IMR-90 (cell line): ENCODE data around the gene ALB. TPM values are rescaled to one million over a fixed set of nuclear protein-coding genes. Genes with fewer than 3 reads are reported as not detected.

Experiments used
- ATAC-seq: fragments of 200-7000 bp; cut with Tn5 transposase; 2 replicates; pipeline ENCODE4 v1.9.1; 2020; ENCODE audit warnings: low read depth, mild to moderate bottlenecking, moderate library complexity
- BruUV-seq: library from RNA; stranded (reverse); fragments of 400-500 nt; replicated peaks from 2 replicates; lab custom pipeline; 2021; lab: Mats Ljungman, UMichigan
- CTCF ChIA-PET: fragments of 300-600 bp; formaldehyde crosslinking; extraction: SDS; loops from one replicate; lab custom pipeline; 2021; ENCODE audit warnings: antibody characterized with exemption; lab: Yijun Ruan, JAX
- POLR2A ChIA-PET: fragments of 300-600 bp; sonication (Branson Sonifier 250); formaldehyde crosslinking; loops from one replicate; lab custom pipeline; 2022; ENCODE audit warnings: antibody characterized with exemption; ENCODE audit not compliant: unreplicated experiment; lab: Charles Lee
- DNase-seq: peaks from one replicate; pipeline ENCODE4 v3.0.0; 2013
- H2AFZ ChIP-seq: replicated peaks from 2 replicates; pipeline ENCODE3; 2013; ENCODE audit warnings: low read length, mild to moderate bottlenecking; ENCODE audit not compliant: poor library complexity
- H2AK5ac ChIP-seq: 2 replicates; pipeline ENCODE4 v1.6.1; 2013; ENCODE audit warnings: low read depth, low read length, inconsistent platforms
- H2AK9ac ChIP-seq: replicated peaks from 2 replicates; pipeline ENCODE3; 2013; ENCODE audit warnings: mild to moderate bottlenecking, low read depth, low read length, moderate library complexity; ENCODE audit not compliant: poor library complexity
- H2BK120ac ChIP-seq: 2 replicates; pipeline ENCODE4 v1.6.1; 2013; ENCODE audit warnings: low read depth, low read length, inconsistent platforms
- H2BK15ac ChIP-seq: 3 replicates; pipeline ENCODE4 v1.6.1; 2013; ENCODE audit warnings: low read depth, low read length, inconsistent platforms
- H2BK20ac ChIP-seq: 2 replicates; pipeline ENCODE4 v1.6.1; 2013; ENCODE audit warnings: low read depth, mild to moderate bottlenecking, inconsistent platforms, low read length, moderate library complexity
- H2BK5ac ChIP-seq: 2 replicates; pipeline ENCODE4 v1.6.1; 2013; ENCODE audit warnings: mild to moderate bottlenecking, low read depth, low read length, inconsistent platforms; ENCODE audit not compliant: poor library complexity, severe bottlenecking
- H3K14ac ChIP-seq: replicated peaks from 2 replicates; pipeline ENCODE4 v1.6.1; 2013; ENCODE audit warnings: low read depth, low read length, inconsistent platforms
- H3K18ac ChIP-seq: 2 replicates; pipeline ENCODE4 v1.6.1; 2013; ENCODE audit warnings: low read depth, low read length, control low read depth
- H3K23ac ChIP-seq: 2 replicates; pipeline ENCODE4 v1.6.1; 2013; ENCODE audit warnings: low read depth, low read length, inconsistent platforms
- H3K27ac ChIP-seq: 2 replicates; pipeline ENCODE4 v1.5.1; 2013; ENCODE audit warnings: mild to moderate bottlenecking, control low read depth, low read length; ENCODE audit not compliant: insufficient read depth
- H3K27me3 ChIP-seq: 2 replicates; pipeline ENCODE4 v1.6.1; 2013; ENCODE audit warnings: low read length; ENCODE audit not compliant: control insufficient read depth, insufficient read depth
- H3K36me3 ChIP-seq: 2 replicates; pipeline ENCODE4 v1.6.1; 2013; ENCODE audit warnings: low read length, mixed read lengths; ENCODE audit not compliant: control insufficient read depth, insufficient read depth
- H3K4ac ChIP-seq: 2 replicates; pipeline ENCODE4 v1.6.1; 2013; ENCODE audit warnings: low read depth, low read length, inconsistent platforms
- H3K4me1 ChIP-seq: 2 replicates; pipeline ENCODE4 v1.6.1; 2013; ENCODE audit warnings: low read length, mixed read lengths; ENCODE audit not compliant: control insufficient read depth, insufficient read depth
- H3K4me2 ChIP-seq: 2 replicates; pipeline ENCODE4 v1.6.1; 2013; ENCODE audit warnings: low read depth, mild to moderate bottlenecking, control low read depth, low read length, moderate library complexity
- H3K4me3 ChIP-seq: 2 replicates; pipeline ENCODE4 v1.5.1; 2013; ENCODE audit warnings: low read depth, mild to moderate bottlenecking, control low read depth, low read length, moderate library complexity; ENCODE audit not compliant: insufficient read depth
- H3K56ac ChIP-seq: 2 replicates; pipeline ENCODE4 v1.6.1; 2013; ENCODE audit warnings: low read length, inconsistent platforms; ENCODE audit not compliant: insufficient read depth; ENCODE audit errors: extremely low read depth
- H3K79me1 ChIP-seq, 2 experiments: 2 replicates each; pipeline ENCODE4 v1.6.1; 2013; ENCODE audit warnings: low read length in 2 of 2, inconsistent platforms in 1 of 2, low read depth in 1 of 2
- H3K9ac ChIP-seq: 2 replicates; pipeline ENCODE4 v1.6.1; 2013; ENCODE audit warnings: low read depth, low read length, control low read depth
- H3K9me1 ChIP-seq: 2 replicates; pipeline ENCODE4 v1.6.1; 2013; ENCODE audit warnings: low read length, inconsistent platforms; ENCODE audit not compliant: insufficient read depth
- H3K9me3 ChIP-seq: 2 replicates; pipeline ENCODE4 v1.6.1; 2013; ENCODE audit warnings: low read length; ENCODE audit not compliant: control insufficient read depth, insufficient read depth
- H4K20me1 ChIP-seq: 2 replicates; pipeline ENCODE4 v1.6.1; 2013; ENCODE audit warnings: low read length, inconsistent platforms; ENCODE audit not compliant: insufficient read depth
- H4K5ac ChIP-seq: 2 replicates; pipeline ENCODE4 v1.6.1; 2013; ENCODE audit warnings: mild to moderate bottlenecking, low read depth, low read length, control low read depth
- H4K8ac ChIP-seq, 2 experiments: 2 replicates each; pipeline ENCODE4 v1.6.1; 2013; ENCODE audit warnings: low read depth in 2 of 2, low read length in 2 of 2, control low read depth in 1 of 2, inconsistent platforms in 1 of 2
- H4K91ac ChIP-seq: 2 replicates; pipeline ENCODE4 v1.6.1; 2013; ENCODE audit warnings: low read depth, low read length, inconsistent platforms; ENCODE audit not compliant: insufficient read depth
- CTCF ChIP-seq: conservative IDR thresholded peaks from 2 replicates; pipeline ENCODE4 v1.5.1; 2012; ENCODE audit warnings: mild to moderate bottlenecking, low read depth, low read length, improper control_type of control experiment
- ELK1 ChIP-seq: fragments of 150-350 bp; IDR thresholded peaks from 2 replicates; pipeline ENCODE4 v1.6.1; 2016; ENCODE audit warnings: low read depth, mild to moderate bottlenecking, low read length, moderate library complexity, borderline replicate concordance
- MAFK ChIP-seq: IDR thresholded peaks from 2 replicates; pipeline ENCODE4 v1.6.1; 2012; ENCODE audit warnings: low read depth, low read length, improper control_type of control experiment
- NFE2L2 ChIP-seq: fragments of 150-350 bp; IDR thresholded peaks from 2 replicates; pipeline ENCODE4 v1.6.1; 2016; ENCODE audit warnings: low read depth, mild to moderate bottlenecking, low read length
- POLR2A ChIP-seq: IDR thresholded peaks from 2 replicates; pipeline ENCODE4 v1.6.1; 2012; ENCODE audit warnings: mild to moderate bottlenecking, low read depth, low read length
- RAD21 ChIP-seq: IDR thresholded peaks from 2 replicates; pipeline ENCODE4 v1.6.1; 2012; ENCODE audit warnings: low read length, improper control_type of control experiment
- RCOR1 ChIP-seq: IDR thresholded peaks from 2 replicates; pipeline ENCODE4 v1.6.1; 2012; ENCODE audit warnings: mild to moderate bottlenecking, low read length, improper control_type of control experiment; ENCODE audit not compliant: insufficient replicate concordance
- SMC3 ChIP-seq: fragments of 150-350 bp; IDR thresholded peaks from 2 replicates; pipeline ENCODE4 v1.6.1; 2016; ENCODE audit warnings: low read depth, mild to moderate bottlenecking, antibody characterized with exemption, low read length, moderate library complexity
- USF2 ChIP-seq: fragments of 150-350 bp; IDR thresholded peaks from 2 replicates; pipeline ENCODE4 v1.6.1; 2017; ENCODE audit warnings: mild to moderate bottlenecking, antibody characterized with exemption, low read length, low read depth
- WGBS, 2 experiments: methylation state at CpG; one replicate each; pipeline versions ENCODE4 v1.1.5 to v1.1.7; 2013; ENCODE audit warnings: missing lambda C conversion rate in 2 of 2; ENCODE audit not compliant: insufficient read length in 1 of 2; ENCODE audit errors: extremely low coverage in 2 of 2; 5-methylcytosine and 5-hydroxymethylcytosine counted together
- dilution Hi-C: fragments of 300-500 bp; cut with HindIII; formaldehyde crosslinking; loops from one replicate; pipeline ENCODE4 v1.14.3; 2018; ENCODE audit warnings: low sequenced_read_pairs; ENCODE audit not compliant: unreplicated experiment
- in situ Hi-C: fragments of 300-500 bp; cut with MboI; formaldehyde crosslinking; loops from 3 replicates; pipeline ENCODE4 v1.14.3; 2019; ENCODE audit warnings: low sequenced_read_pairs, inconsistent platforms, mixed read lengths
- intact Hi-C: fragments of 100-400 bp; cut with micrococcal nuclease; formaldehyde crosslinking; loops from 2 replicates; pipeline ENCODE4 v1.10.0; 2022
- polyA plus RNA-seq, 3 experiments: library from polyadenylated mRNA; depleted of rRNA; stranded (reverse); fragments of >200 nt; gene quantifications; 2 replicates each; pipeline ENCODE4 v1.2.3, GENCODE V29; 2012; ENCODE audit warnings: low replicate concordance in 1 of 3
- total RNA-seq: library from RNA; depleted of rRNA; stranded (reverse); fragments of >200 nt; gene quantifications from 2 replicates; pipeline ENCODE4 v1.2.3, GENCODE V29; 2012

ALB gene
- total and polyA plus RNA-seq, 2 of the 4 experiments (the other 2 are of a cell fraction): not detected

GRCh38 chr4:73414936-73415271, 10.8 kb downstream of the ALB start:
- Histone ChIP-seq H3K9me3 (no peaks in the 10 kb centered on the region), H4K8ac (no peak overlapping the region), H2AK9ac (no peak overlapping the region), H3K79me1 (no peaks in the 10 kb centered on the region), H2BK20ac (no peak overlapping the region), H3K27me3 (peaks cover 2% of the 10 kb centered on the region; the same call in 1 of the 2 replicates), H3K4me2 (no peak overlapping the region), H3K9me1 (no peaks in the 10 kb centered on the region), H4K20me1 (no peaks in the 10 kb centered on the region), H3K27ac (no peak overlapping the region), H2BK15ac (no peak overlapping the region), H3K18ac (no peak overlapping the region), H3K9ac (no peak overlapping the region), H2AFZ (no peak overlapping the region), H3K14ac (no peak overlapping the region), H4K91ac (no peak overlapping the region), H3K4ac (no peak overlapping the region), H2AK5ac (no peak overlapping the region), H4K5ac (no peak overlapping the region), H3K36me3 (no peaks in the 10 kb centered on the region), H3K56ac (no peak overlapping the region), H3K4me3 (no peak overlapping the region), H2BK120ac (no peak overlapping the region), H3K23ac (no peak overlapping the region), H3K4me1 (no peaks in the 10 kb centered on the region), H2BK5ac (no peak overlapping the region)
- intact Hi-C loops (no loop called here), dilution Hi-C loops (no loop called here), in situ Hi-C loops (no loop called here)
- DNase-seq (no peak), ATAC-seq (no peak)
- TF ChIP-seq USF2 (no peak), MAFK (no peak), CTCF (no peak), RCOR1 (no peak), ELK1 (no peak), NFE2L2 (no peak), POLR2A (no peak), SMC3 (no peak), RAD21 (no peak)
- ChIA-PET CTCF (no interaction called here), POLR2A (no interaction called here)
- BruUV-seq: no TSS peak
- WGBS, 2 experiments: 60% methylated on average over 1 of the region's 2 CpGs; no CpG with 5 or more reads in 1 of the 2 experiments
